BJ (cell line): ENCODE results near the gene FAM219A. TPM values are rescaled to one million over a fixed set of nuclear protein-coding genes. Genes with fewer than 3 reads are reported as not detected.
A peak's percentile ranks its signal among the peaks of the same experiment; 100 is the strongest.
"Not testable (repeated sequence)": the region's sequence is repeated elsewhere in the genome, so short reads cannot be mapped to it uniquely, and the experiment has no call there.

Source experiments
- CTCF ChIA-PET: fragments of 350-600 bp; formaldehyde crosslinking; extraction: SDS; loops from one replicate; lab custom pipeline; 2021; ENCODE audit warnings: antibody characterized with exemption, inconsistent platforms; lab: Yijun Ruan, JAX
- POLR2A ChIA-PET: fragments of 300-600 bp; sonication (Branson Sonifier 250); formaldehyde crosslinking; extraction: SDS; loops from one replicate; lab custom pipeline; 2021; ENCODE audit warnings: antibody characterized with exemption; lab: Charles Lee
- DNase-seq: peaks from one replicate; pipeline ENCODE4 v3.0.0-alpha.2; 2011; ENCODE audit warnings: low read depth
- H3K27me3 ChIP-seq: 2 replicates; pipeline ENCODE4 v1.6.0; 2011; ENCODE audit warnings: low read length; ENCODE audit not compliant: control insufficient read depth, insufficient read depth
- H3K36me3 ChIP-seq: 2 replicates; pipeline ENCODE4 v1.5.1; 2011; ENCODE audit warnings: low read length; ENCODE audit not compliant: control insufficient read depth, insufficient read depth
- H3K4me3 ChIP-seq: 2 replicates; pipeline ENCODE4 v1.5.1; 2011; ENCODE audit warnings: low read depth, mild to moderate bottlenecking, control low read depth, low read length
- CTCF ChIP-seq: IDR thresholded peaks from 2 replicates; pipeline ENCODE4 v1.5.1; 2011; ENCODE audit warnings: low read depth, mild to moderate bottlenecking, control low read depth, inconsistent platforms, low read length, moderate library complexity; ENCODE audit not compliant: insufficient read depth
- polyA plus RNA-seq: library from polyadenylated mRNA; depleted of rRNA; stranded (reverse); fragments of >200 nt; gene quantifications from 2 replicates; pipeline ENCODE4 v1.2.3, GENCODE V29; 2011

Gene FAM219A
- polyA plus RNA-seq, 1 experiment: 17.8 TPM

- H3K27me3 ChIP-seq: no peaks in the 10 kb centered on the region
- no peaks in the 10 kb centered on the region; the same call in 1 of the 2 replicates for H3K36me3 ChIP-seq
- TF ChIP-seq CTCF: no peak
- POLR2A ChIA-PET: no interaction called here
- CTCF ChIA-PET: interaction anchor here (0.6 to 5.4 kb wide), 5 partner anchors 10 to 74 kb away, joined by 3 to 37 read pairs (median 6); no protein-coding TSS in a partner anchor
- DNase-seq: no peak
- no peak overlapping the region for H3K4me3 ChIP-seq
These were observed 14.8 kb downstream of the FAM219A start for GRCh38 chr9:34443533-34443932.

GRCh38 chr9:34442770-34443169 lies 15.6 kb downstream of the FAM219A start:
- Histone ChIP-seq H3K4me3 (no peak overlapping the region), H3K27me3 (no peaks in the 10 kb centered on the region), H3K36me3 (no peaks in the 10 kb centered on the region; the same call in 1 of the 2 replicates)
- CTCF ChIA-PET: interaction anchor here (0.6 to 5.4 kb wide), 2 partner anchors 59 to 74 kb away, joined by 3 to 37 read pairs; no protein-coding TSS in a partner anchor
- DNase-seq: no peak
- POLR2A ChIA-PET: no interaction called here
- no peak for TF ChIP-seq CTCF

GRCh38 chr9:34440017-34440416 lies 18.4 kb downstream of the FAM219A start:
- ChIA-PET POLR2A (no interaction called here), CTCF (interaction anchor here (0.8 to 4.3 kb wide), 6 partner anchors 17 to 152 kb away, joined by 3 to 37 read pairs (median 4); partner anchors contain the start of genes DNAI1 and FAM219A)
- no peak for DNase-seq

GRCh38 chr9:34438465-34438864 lies 19.9 kb downstream of the FAM219A start:
- DNase-seq, H3K4me3 ChIP-seq, POLR2A ChIA-PET, H3K27me3 ChIP-seq, H3K36me3 ChIP-seq: not testable (repeated sequence)
- CTCF ChIA-PET: interaction anchor here (0.8 to 4.3 kb wide), 7 partner anchors 18 to 196 kb away, joined by 3 to 37 read pairs (median 4); partner anchors contain the start of genes DNAI1 and FAM219A

More at GRCh38 chr9:34440017-34440416, 18.4 kb downstream of the FAM219A start:
- Histone ChIP-seq H3K27me3 (no peaks in the 10 kb centered on the region), H3K36me3 (no peaks in the 10 kb centered on the region; the same call in 1 of the 2 replicates), H3K4me3 (no peak overlapping the region)
- TF ChIP-seq CTCF: no peak

GRCh38 chr9:34437926-34438307 lies 20.5 kb downstream of the FAM219A start:
- H3K36me3 ChIP-seq, DNase-seq, POLR2A ChIA-PET, H3K27me3 ChIP-seq, H3K4me3 ChIP-seq: not testable (repeated sequence)
- CTCF ChIA-PET: interaction anchor here (0.8 to 4.3 kb wide), 6 partner anchors 11 to 196 kb away, joined by 3 to 37 read pairs (median 4); partner anchors contain the start of genes DNAI1 and FAM219A

GRCh38 chr9:34437006-34437925 lies 21.1 kb downstream of the FAM219A start:
- peak; percentile 71 for TF ChIP-seq CTCF
- H3K4me3 ChIP-seq: no peak overlapping the region
- CTCF ChIA-PET: interaction anchor here (0.7 to 4.3 kb wide), 12 partner anchors 8 to 197 kb away, joined by 3 to 37 read pairs (median 4); no protein-coding TSS in a partner anchor

More at GRCh38 chr9:34437006-34437925, 21.1 kb downstream of the FAM219A start:
- DNase-seq: no peak
- POLR2A ChIA-PET: no interaction called here
- Histone ChIP-seq H3K27me3 (no peaks in the 10 kb centered on the region), H3K36me3 (no peaks in the 10 kb centered on the region; the same call in 1 of the 2 replicates)
